Measurements from ENCODE around the gene CDH23.

CDH23 gene

DNA sequence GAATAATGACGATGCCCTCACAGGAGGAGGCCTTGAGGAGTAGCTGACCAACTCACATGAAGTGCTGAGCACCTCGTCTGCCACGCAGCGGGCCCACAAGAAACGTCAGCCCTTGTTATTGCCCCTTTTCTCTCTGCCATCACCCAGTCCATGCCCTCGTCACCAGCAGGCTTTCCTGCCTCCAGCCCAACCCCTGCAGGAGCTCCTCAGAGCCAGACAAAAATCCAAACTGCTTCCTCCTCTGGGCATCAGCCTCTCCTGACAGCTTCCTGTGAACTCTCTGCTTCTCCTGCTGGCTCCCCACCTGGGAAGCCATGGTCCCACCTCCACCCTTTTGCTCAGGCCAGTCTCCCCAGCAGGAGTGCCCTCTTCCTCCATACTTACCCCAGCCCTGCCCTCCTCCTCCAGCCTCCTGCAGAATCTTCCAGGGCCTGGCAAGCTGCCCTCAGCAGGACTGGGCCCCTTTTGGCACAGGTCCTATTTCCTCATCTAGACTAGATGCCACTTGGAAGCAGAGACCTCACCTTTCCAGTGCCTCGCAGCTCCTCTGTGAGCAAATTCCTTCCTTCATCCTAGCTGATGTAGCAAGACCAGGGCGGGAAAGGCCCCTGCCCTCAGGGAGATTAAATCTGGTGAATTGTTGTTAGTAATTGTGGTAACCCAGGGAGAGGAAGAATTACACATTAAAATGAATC lies 207.8 kb downstream of the CDH23 start:
- no peak overlapping the region for H3K27ac ChIP-seq
- no peaks in the 10 kb centered on the region for H3K4me1 ChIP-seq (ENCODE audit: low read depth, poor library complexity, severe bottlenecking)
- H2AFZ ChIP-seq (ENCODE audit: low read depth), result no peak overlapping the region
- TF ChIP-seq, protein P1, sequence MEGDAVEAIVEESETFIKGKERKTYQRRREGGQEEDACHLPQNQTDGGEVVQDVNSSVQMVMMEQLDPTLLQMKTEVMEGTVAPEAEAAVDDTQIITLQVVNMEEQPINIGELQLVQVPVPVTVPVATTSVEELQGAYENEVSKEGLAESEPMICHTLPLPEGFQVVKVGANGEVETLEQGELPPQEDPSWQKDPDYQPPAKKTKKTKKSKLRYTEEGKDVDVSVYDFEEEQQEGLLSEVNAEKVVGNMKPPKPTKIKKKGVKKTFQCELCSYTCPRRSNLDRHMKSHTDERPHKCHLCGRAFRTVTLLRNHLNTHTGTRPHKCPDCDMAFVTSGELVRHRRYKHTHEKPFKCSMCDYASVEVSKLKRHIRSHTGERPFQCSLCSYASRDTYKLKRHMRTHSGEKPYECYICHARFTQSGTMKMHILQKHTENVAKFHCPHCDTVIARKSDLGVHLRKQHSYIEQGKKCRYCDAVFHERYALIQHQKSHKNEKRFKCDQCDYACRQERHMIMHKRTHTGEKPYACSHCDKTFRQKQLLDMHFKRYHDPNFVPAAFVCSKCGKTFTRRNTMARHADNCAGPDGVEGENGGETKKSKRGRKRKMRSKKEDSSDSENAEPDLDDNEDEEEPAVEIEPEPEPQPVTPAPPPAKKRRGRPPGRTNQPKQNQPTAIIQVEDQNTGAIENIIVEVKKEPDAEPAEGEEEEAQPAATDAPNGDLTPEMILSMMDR (conservative IDR thresholded peaks at IDR 0.05; ENCODE audit: low read depth, low read length), result no peak
- H3K4me3 ChIP-seq (IDR thresholded peaks at IDR 0.05; ENCODE audit: insufficient read depth, low read depth, low read length), result no peak overlapping the region
- no peak overlapping the region for H3K9ac ChIP-seq
- H4K20me1 ChIP-seq (ENCODE audit: insufficient read depth), result no peaks in the 10 kb centered on the region
- peaks cover 20% of the 10 kb centered on the region; the same call in 1 of the 2 replicates for H3K27me3 ChIP-seq (ENCODE audit: insufficient read depth, low read depth)
- no peak overlapping the region for H3K4me2 ChIP-seq
- no peaks in the 10 kb centered on the region for H3K79me2 ChIP-seq (ENCODE audit: insufficient read depth, low read depth)
- H3K36me3 ChIP-seq (ENCODE audit: insufficient read depth), result no peaks in the 10 kb centered on the region

DNA sequence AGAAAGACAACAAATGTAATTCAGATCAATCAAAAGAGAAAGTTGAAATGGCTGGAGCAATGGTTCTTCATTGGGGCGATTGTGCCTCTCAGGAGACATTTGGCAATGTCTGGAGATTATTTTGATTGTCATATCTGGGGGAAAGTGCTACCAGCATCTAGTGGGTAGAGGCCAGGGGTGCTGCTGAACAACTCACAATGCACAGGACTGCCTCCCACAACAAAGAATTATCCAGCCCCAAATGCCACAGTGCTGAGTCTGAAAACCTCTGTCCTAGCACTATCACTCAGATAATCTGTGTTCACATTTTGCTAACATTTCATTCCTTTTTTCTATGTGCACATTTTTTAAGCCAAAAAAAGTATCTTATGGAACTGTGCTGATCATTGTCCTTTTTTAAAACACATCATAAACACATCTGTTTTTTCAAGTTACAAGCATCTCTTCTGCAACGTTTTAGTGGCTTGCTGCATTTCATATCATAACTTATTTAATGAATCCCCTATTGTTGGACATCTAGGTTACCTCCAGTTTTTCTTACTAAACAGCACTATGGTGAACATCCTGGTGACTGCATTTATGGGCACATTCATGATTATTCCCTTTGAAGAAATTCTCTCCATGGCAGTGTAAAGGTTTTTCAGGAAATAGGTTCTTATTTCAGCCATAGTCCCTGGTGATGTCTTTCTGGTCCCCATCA lies 208.7 kb downstream of the CDH23 start:
- H3K9ac ChIP-seq, result no peak overlapping the region
- H3K27ac ChIP-seq, result no peak overlapping the region
- H2AFZ ChIP-seq (ENCODE audit: low read depth), result no peak overlapping the region
- H3K4me1 ChIP-seq (ENCODE audit: low read depth, poor library complexity, severe bottlenecking), result no peaks in the 10 kb centered on the region
- TF ChIP-seq, protein P1 (conservative IDR thresholded peaks at IDR 0.05; ENCODE audit: low read depth, low read length), result no peak
- no peak overlapping the region for H3K4me2 ChIP-seq
- H3K27me3 ChIP-seq (ENCODE audit: insufficient read depth, low read depth), result peaks cover 23% of the 10 kb centered on the region; the same call in 1 of the 2 replicates
- H3K79me2 ChIP-seq (ENCODE audit: insufficient read depth, low read depth), result no peaks in the 10 kb centered on the region
- H3K36me3 ChIP-seq (ENCODE audit: insufficient read depth), result no peaks in the 10 kb centered on the region
- no peaks in the 10 kb centered on the region for H4K20me1 ChIP-seq (ENCODE audit: insufficient read depth)
- H3K4me3 ChIP-seq (IDR thresholded peaks at IDR 0.05; ENCODE audit: insufficient read depth, low read depth, low read length), result no peak overlapping the region

DNA sequence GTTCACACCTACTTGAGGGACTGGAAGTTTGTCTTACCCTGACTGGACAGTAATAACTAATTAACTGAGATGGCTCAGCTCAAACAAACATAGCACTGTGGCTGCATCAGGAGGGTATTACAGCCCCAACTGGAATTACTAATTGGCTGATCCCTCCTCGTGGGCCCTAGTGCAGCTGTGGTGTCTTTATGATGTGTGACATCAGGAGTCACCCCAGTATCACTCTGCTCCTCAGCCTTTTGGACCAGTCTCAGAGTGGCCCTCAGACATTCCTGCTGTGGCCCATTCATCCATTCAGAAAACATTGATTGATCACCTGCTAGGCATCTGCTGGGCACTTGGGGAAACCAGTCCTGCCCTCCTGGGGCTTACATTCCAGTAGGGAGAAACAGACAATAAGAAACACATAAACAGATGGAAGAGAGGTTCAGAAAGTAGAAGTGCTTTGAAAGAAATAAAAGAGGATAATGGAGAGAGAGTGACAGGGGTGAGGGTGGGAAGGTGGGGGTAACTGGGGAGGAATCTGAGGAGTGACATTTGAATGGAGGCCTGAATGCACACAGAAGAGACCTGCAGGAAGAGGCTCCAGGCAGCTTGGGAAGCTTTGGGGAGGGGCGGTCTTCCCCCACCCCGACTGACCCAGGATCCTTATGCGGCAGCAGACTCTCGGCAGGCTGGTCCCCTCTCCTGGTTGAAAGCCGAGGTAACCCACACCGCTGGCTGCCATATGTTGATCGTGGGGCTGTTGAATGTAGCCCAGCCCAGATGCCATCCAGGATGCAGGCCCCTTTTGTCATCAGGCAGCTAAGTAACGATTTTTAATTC lies 209.7 kb downstream of the CDH23 start:
- Histone ChIP-seq H3K79me2 (ENCODE audit: insufficient read depth, low read depth) (no peaks in the 10 kb centered on the region), H3K27ac (no peak overlapping the region), H3K4me2 (no peak overlapping the region), H4K20me1 (ENCODE audit: insufficient read depth) (no peaks in the 10 kb centered on the region), H3K9ac (no peak overlapping the region), H3K4me3 (IDR thresholded peaks at IDR 0.05; ENCODE audit: insufficient read depth, low read depth, low read length) (no peak overlapping the region), H3K4me1 (ENCODE audit: low read depth, poor library complexity, severe bottlenecking) (no peaks in the 10 kb centered on the region), H3K36me3 (ENCODE audit: insufficient read depth) (no peaks in the 10 kb centered on the region), H2AFZ (ENCODE audit: low read depth) (no peak overlapping the region), H3K27me3 (ENCODE audit: insufficient read depth, low read depth) (peaks cover 24% of the 10 kb centered on the region; the same call in 1 of the 2 replicates)
- TF ChIP-seq, protein P1 (conservative IDR thresholded peaks at IDR 0.05; ENCODE audit: low read depth, low read length), result no peak

DNA sequence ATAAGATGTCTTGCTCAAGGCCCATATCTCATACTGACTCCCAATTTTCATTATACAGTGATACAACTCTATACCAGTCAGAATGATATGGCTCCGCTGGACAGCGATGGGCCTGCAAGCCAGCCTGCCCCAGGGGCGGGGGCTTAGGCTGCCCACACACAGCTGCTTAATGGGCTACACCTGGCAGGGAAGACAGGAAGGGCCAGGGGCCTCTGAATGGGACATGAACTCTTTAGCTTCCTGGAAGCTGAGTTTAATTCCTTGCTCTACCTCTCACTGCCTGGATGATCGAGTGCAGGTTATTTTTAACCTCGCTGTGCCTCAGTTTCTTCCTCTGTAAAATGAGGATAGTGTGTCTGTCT lies 210.3 kb downstream of the CDH23 start:
- no peak overlapping the region for H3K4me3 ChIP-seq (IDR thresholded peaks at IDR 0.05; ENCODE audit: insufficient read depth, low read depth, low read length)
- H3K79me2 ChIP-seq (ENCODE audit: insufficient read depth, low read depth), result no peaks in the 10 kb centered on the region
- no peaks in the 10 kb centered on the region for H3K36me3 ChIP-seq (ENCODE audit: insufficient read depth)
- TF ChIP-seq, protein P1 (conservative IDR thresholded peaks at IDR 0.05; ENCODE audit: low read depth, low read length), result no peak
- H3K27me3 ChIP-seq (ENCODE audit: insufficient read depth, low read depth), result peaks cover 27% of the 10 kb centered on the region; the same call in 1 of the 2 replicates
- no peak overlapping the region for H3K9ac ChIP-seq
- H2AFZ ChIP-seq (ENCODE audit: low read depth), result no peak overlapping the region
- H4K20me1 ChIP-seq (ENCODE audit: insufficient read depth), result no peaks in the 10 kb centered on the region
- no peak overlapping the region for H3K4me2 ChIP-seq
- H3K4me1 ChIP-seq (ENCODE audit: low read depth, poor library complexity, severe bottlenecking), result no peaks in the 10 kb centered on the region
- no peak overlapping the region for H3K27ac ChIP-seq
